KMS-11 (cell line): ENCODE measurements around the gene MAPKBP1.
A peak's percentile ranks its signal among the peaks of the same experiment; 100 is the strongest.

Experiments used
- H2AFZ ChIP-seq: fragments of 200-600 bp; sonication (generic); 2 replicates; pipeline ENCODE4 v1.6.1; 2016; ENCODE audit warnings: antibody characterized with exemption, mixed run types, low read depth
- H3K27ac ChIP-seq: fragments of 200-600 bp; sonication (generic); 2 replicates; pipeline ENCODE4 v1.6.1; 2016; ENCODE audit warnings: mild to moderate bottlenecking, mixed run types
- H3K27me3 ChIP-seq: fragments of 200-600 bp; sonication (generic); 2 replicates; pipeline ENCODE4 v1.6.1; 2017; ENCODE audit warnings: mild to moderate bottlenecking, low read depth, mixed run types, moderate library complexity; ENCODE audit not compliant: insufficient read depth
- H3K36me3 ChIP-seq: fragments of 200-600 bp; sonication (generic); 2 replicates; pipeline ENCODE4 v1.6.1; 2017; ENCODE audit warnings: mild to moderate bottlenecking, mixed run types; ENCODE audit not compliant: insufficient read depth
- H3K4me1 ChIP-seq: fragments of 200-600 bp; sonication (generic); 2 replicates; pipeline ENCODE4 v1.6.1; 2016; ENCODE audit warnings: mild to moderate bottlenecking, low read depth, mixed run types; ENCODE audit not compliant: poor library complexity, severe bottlenecking
- H3K4me2 ChIP-seq: fragments of 200-600 bp; sonication (generic); 2 replicates; pipeline ENCODE4 v1.7.0; 2016; ENCODE audit warnings: mild to moderate bottlenecking, mixed run types
- H3K4me3 ChIP-seq: fragments of 200-600 bp; sonication (generic); IDR thresholded peaks from 2 replicates; pipeline ENCODE4 v1.6.1; 2017; ENCODE audit warnings: low read depth, low read length, mixed read lengths; ENCODE audit not compliant: insufficient read depth
- H3K79me2 ChIP-seq: fragments of 200-600 bp; sonication (generic); 2 replicates; pipeline ENCODE4 v1.6.1; 2016; ENCODE audit warnings: low read depth, mixed run types; ENCODE audit not compliant: insufficient read depth
- H3K9ac ChIP-seq: fragments of 200-600 bp; sonication (generic); 2 replicates; pipeline ENCODE4 v1.6.1; 2016; ENCODE audit warnings: mild to moderate bottlenecking, mixed run types
- H4K20me1 ChIP-seq: fragments of 200-600 bp; sonication (generic); 2 replicates; pipeline ENCODE4 v1.6.1; 2016; ENCODE audit warnings: mild to moderate bottlenecking, mixed run types; ENCODE audit not compliant: insufficient read depth
- TF ChIP-seq, protein P1 (sequence below): fragments of 200-600 bp; sonication (generic); conservative IDR thresholded peaks from 2 replicates; pipeline ENCODE4 v1.6.1; 2017; ENCODE audit warnings: low read depth, mild to moderate bottlenecking, antibody characterized with exemption, low read length, moderate library complexity, mixed read lengths

Gene MAPKBP1

DNA sequence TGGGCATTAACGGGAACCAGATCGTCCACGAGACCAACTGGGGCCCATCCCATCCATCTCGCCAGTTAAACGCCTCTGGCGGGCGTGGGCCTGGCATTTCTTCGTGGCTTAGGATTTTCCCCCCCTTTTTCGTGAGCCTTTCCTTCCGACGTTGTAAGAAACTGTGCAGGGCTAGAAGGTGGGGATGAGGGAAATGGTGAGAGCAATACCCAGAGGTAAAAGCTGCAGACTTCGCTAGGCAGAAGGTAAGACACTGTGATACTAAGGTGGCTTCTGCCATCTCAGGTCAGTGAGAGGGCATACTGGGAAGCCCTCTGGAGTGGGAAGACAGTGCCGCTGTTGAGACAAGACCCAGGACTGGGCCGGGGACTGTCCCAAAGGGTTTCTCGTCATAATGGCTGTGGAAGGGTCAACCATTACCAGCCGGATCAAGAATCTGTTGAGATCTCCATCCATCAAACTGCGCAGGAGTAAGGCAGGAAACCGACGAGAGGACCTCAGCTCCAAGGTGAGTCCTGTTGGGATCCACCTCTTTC, 666 bp downstream of the MAPKBP1 start:
- TF ChIP-seq, protein P1, sequence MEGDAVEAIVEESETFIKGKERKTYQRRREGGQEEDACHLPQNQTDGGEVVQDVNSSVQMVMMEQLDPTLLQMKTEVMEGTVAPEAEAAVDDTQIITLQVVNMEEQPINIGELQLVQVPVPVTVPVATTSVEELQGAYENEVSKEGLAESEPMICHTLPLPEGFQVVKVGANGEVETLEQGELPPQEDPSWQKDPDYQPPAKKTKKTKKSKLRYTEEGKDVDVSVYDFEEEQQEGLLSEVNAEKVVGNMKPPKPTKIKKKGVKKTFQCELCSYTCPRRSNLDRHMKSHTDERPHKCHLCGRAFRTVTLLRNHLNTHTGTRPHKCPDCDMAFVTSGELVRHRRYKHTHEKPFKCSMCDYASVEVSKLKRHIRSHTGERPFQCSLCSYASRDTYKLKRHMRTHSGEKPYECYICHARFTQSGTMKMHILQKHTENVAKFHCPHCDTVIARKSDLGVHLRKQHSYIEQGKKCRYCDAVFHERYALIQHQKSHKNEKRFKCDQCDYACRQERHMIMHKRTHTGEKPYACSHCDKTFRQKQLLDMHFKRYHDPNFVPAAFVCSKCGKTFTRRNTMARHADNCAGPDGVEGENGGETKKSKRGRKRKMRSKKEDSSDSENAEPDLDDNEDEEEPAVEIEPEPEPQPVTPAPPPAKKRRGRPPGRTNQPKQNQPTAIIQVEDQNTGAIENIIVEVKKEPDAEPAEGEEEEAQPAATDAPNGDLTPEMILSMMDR, result no peak
- H3K4me1 ChIP-seq, result peaks cover 51% of the 10 kb centered on the region
- H3K79me2 ChIP-seq, result no peaks in the 10 kb centered on the region

DNA sequence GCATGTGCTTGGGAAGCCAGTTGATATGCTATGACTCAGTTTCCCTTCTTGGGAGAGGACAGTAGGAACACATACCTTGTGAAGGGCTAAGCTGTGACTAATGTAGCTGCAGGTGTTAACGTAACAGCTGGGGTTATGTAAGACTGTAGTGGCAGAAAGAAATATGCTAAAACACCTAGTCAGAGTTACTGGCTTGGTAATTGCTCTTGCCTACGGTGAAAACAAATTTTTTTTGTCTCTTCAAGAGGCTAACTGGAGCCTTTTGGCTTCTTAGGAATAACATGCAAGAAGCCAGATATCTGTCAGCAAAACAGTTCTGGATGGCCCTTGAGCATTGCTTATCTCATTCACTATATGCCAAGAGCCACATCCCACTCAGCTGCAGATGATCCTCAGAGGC, 1.4 kb downstream of the MAPKBP1 start:
- peaks cover 58% of the 10 kb centered on the region for H3K4me1 ChIP-seq
- no peak overlapping the region for H3K9ac ChIP-seq

More for the DNA sequence above, 666 bp downstream of the MAPKBP1 start:
- Histone ChIP-seq H3K27ac (peak overlapping the region; percentile 43), H3K36me3 (no peaks in the 10 kb centered on the region), H3K4me2 (peak overlapping the region; percentile 87), H4K20me1 (no peaks in the 10 kb centered on the region), H3K27me3 (no peaks in the 10 kb centered on the region), H2AFZ (peak overlapping the region; percentile 88), H3K9ac (peak overlapping the region; percentile 63; the same call in 1 of the 2 replicates), H3K4me3 (no peak overlapping the region)

DNA sequence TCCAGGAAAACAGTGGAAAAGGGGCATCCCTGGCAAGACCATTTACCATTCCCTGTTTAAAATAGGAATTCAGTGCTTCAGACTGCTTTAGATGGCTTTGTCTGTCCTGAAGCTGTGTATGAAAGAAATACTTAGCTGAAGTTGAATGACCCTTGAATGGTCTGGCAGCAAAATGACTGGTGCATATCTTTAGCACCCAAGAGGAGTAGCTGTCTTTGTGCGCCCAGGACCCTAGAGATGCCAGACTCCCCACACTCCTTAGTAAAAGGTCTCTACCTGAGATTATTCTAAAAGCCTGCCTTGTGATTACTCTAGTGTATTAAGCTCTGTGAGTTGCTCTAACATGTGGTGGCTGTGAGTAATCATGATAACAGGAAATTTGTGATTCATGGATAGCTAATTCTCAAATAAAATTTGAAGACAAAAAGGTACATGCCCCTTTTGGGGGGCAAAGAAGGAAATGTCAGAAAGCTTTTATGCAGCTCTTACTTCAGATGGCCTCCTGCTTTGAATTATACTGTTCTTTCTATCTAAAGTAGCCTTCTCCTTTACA, 3.2 kb downstream of the MAPKBP1 start:
- H3K79me2 ChIP-seq, result 0 out of 2 replicates have a peak, but pooled peaks cover 9% of the 10 kb centered on the region
- no peaks in the 10 kb centered on the region for H3K36me3 ChIP-seq
- TF ChIP-seq, protein P1, result no peak
- no peaks in the 10 kb centered on the region for H3K27me3 ChIP-seq
- no peak overlapping the region for H3K4me2 ChIP-seq
- H3K27ac ChIP-seq, result no peak overlapping the region
- no peak overlapping the region for H3K9ac ChIP-seq
- H2AFZ ChIP-seq, result no peak overlapping the region
- H4K20me1 ChIP-seq, result no peaks in the 10 kb centered on the region
- no peak overlapping the region for H3K4me3 ChIP-seq
- peaks cover 58% of the 10 kb centered on the region for H3K4me1 ChIP-seq

More for the DNA sequence above, 1.4 kb downstream of the MAPKBP1 start:
- H3K36me3 ChIP-seq, result no peaks in the 10 kb centered on the region
- no peak overlapping the region for H3K4me3 ChIP-seq
- H2AFZ ChIP-seq, result peak overlapping the region; percentile 88; the same call in 1 of the 2 replicates
- no peaks in the 10 kb centered on the region for H4K20me1 ChIP-seq
- TF ChIP-seq, protein P1, result no peak
- H3K27ac ChIP-seq, result no peak overlapping the region
- H3K27me3 ChIP-seq, result no peaks in the 10 kb centered on the region
- H3K79me2 ChIP-seq, result no peaks in the 10 kb centered on the region
- H3K4me2 ChIP-seq, result peak overlapping the region; percentile 87

DNA sequence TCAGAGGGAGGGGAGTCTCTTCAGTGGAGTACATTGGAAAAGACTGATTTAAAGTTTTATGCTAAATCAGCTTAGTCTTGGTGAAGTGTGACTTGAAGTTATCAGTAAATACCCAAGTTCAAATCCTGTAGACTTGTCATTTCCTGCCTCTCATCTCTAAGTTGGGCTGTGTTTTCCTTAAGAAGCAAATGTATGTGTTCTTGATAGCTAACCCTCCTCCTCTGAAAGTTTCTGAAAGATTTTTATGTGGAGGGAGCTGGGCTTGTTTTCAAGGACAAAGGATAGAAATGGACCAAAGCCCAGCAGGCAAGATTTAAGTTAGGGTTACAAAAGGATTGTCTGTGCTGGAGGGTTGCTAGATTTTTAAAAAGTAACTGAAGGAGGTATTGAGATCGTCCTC, 4.2 kb downstream of the MAPKBP1 start:
- Histone ChIP-seq H3K36me3 (no peaks in the 10 kb centered on the region), H3K79me2 (0 out of 2 replicates have a peak, but pooled peaks cover 9% of the 10 kb centered on the region), H3K27me3 (no peaks in the 10 kb centered on the region), H3K9ac (no peak overlapping the region), H3K27ac (no peak overlapping the region), H3K4me2 (no peak overlapping the region), H3K4me3 (no peak overlapping the region), H4K20me1 (no peaks in the 10 kb centered on the region), H3K4me1 (peaks cover 48% of the 10 kb centered on the region), H2AFZ (no peak overlapping the region)
- TF ChIP-seq, protein P1, result no peak
